SK-N-SH (cell line): ENCODE data around the gene PCGF1. TPM values are rescaled to one million over a fixed set of nuclear protein-coding genes. Genes with fewer than 3 reads are reported as not detected.

Experiments used
- CTCF ChIA-PET: fragments of 300-600, 350-600 bp; formaldehyde crosslinking; extraction: SDS; loops from one replicate; lab custom pipeline; 2021; lab: Yijun Ruan, JAX
- POLR2A ChIA-PET: fragments of 350-600 bp; sonication (Branson Sonifier 250); formaldehyde crosslinking; extraction: SDS; loops from one replicate; lab custom pipeline; 2020; ENCODE audit warnings: antibody characterized with exemption, inconsistent platforms; lab: Yijun Ruan, JAX
- DNase-seq: peaks from one replicate; pipeline ENCODE4 v3.0.0; 2012
- H2AFZ ChIP-seq: fragments of 200-600 bp; sonication (generic); 2 replicates; pipeline ENCODE4 v1.8.1; 2016; ENCODE audit warnings: antibody characterized with exemption, mild to moderate bottlenecking, low read depth
- H3F3A ChIP-seq: fragments of 200-600 bp; sonication (generic); replicated peaks from 2 replicates; pipeline ENCODE3; 2016; ENCODE audit warnings: antibody characterized with exemption, mild to moderate bottlenecking; ENCODE audit not compliant: insufficient read depth
- H3K27ac ChIP-seq, 2 experiments: fragments of 200-500 bp in 1 of 2; fragments of 200-600 bp in 1 of 2; sonication (Bioruptor generic) in 1 of 2; sonication (generic), shearing (Covaris generic) in 1 of 2; 2 replicates each; pipeline versions ENCODE4 v1.5.1 to v1.6.1; 2014 to 2016; ENCODE audit warnings: low read depth in 2 of 2, inconsistent platforms in 1 of 2, low read length in 1 of 2, mild to moderate bottlenecking in 1 of 2, mixed read lengths in 1 of 2
- H3K27me3 ChIP-seq: fragments of 200-600 bp; sonication (generic), shearing (Covaris generic); 2 replicates; pipeline ENCODE4 v1.6.1; 2016; ENCODE audit warnings: mixed run types; ENCODE audit not compliant: insufficient read depth
- H3K36me3 ChIP-seq, 2 experiments: fragments of 200-500 bp in 1 of 2; fragments of 200-600 bp in 1 of 2; sonication (Bioruptor generic) in 1 of 2; sonication (generic) in 1 of 2; replicated peaks in 1 of 2; 2 replicates each; pipeline versions ENCODE3 to v1.5.1; 2014 to 2016; ENCODE audit warnings: low read length in 1 of 2, mild to moderate bottlenecking in 1 of 2; ENCODE audit not compliant: insufficient read depth in 2 of 2, control insufficient read depth in 1 of 2
- H3K4me1 ChIP-seq, 2 experiments: fragments of 200-500 bp in 1 of 2; fragments of 200-600 bp in 1 of 2; sonication (Bioruptor generic) in 1 of 2; sonication (generic), shearing (Covaris generic) in 1 of 2; 2 replicates each; pipeline versions ENCODE4 v1.5.1 to v1.6.1; 2014 to 2016; ENCODE audit warnings: low read depth in 1 of 2, low read length in 1 of 2, mixed run types in 1 of 2; ENCODE audit not compliant: insufficient read depth in 2 of 2, control insufficient read depth in 1 of 2
- H3K4me2 ChIP-seq: fragments of 200-600 bp; sonication (generic), shearing (Covaris generic); 2 replicates; pipeline ENCODE4 v1.6.1; 2017; ENCODE audit warnings: mixed run types
- H3K4me3 ChIP-seq, 2 experiments: fragments of 200-500 bp in 1 of 2; fragments of 200-600 bp in 1 of 2; sonication (Bioruptor generic) in 1 of 2; sonication (generic), shearing (Covaris generic) in 1 of 2; 2 replicates each; pipeline versions ENCODE4 v1.5.1 to v1.8.1; 2014 to 2016; ENCODE audit warnings: low read depth in 2 of 2, inconsistent platforms in 1 of 2, low read length in 1 of 2, mild to moderate bottlenecking in 1 of 2, mixed read lengths in 1 of 2, moderate library complexity in 1 of 2
- H3K79me2 ChIP-seq: fragments of 200-600 bp; sonication (generic); 2 replicates; pipeline ENCODE4 v1.8.1; 2017; ENCODE audit warnings: mild to moderate bottlenecking; ENCODE audit not compliant: insufficient read depth
- H3K9ac ChIP-seq: fragments of 200-600 bp; sonication (generic); 2 replicates; pipeline ENCODE4 v1.6.1; 2017; ENCODE audit warnings: mixed run types
- H3K9me2 ChIP-seq: fragments of 200-600 bp; sonication (generic); 2 replicates; pipeline ENCODE4 v1.6.1; 2017; ENCODE audit warnings: mixed run types
- H3K9me3 ChIP-seq: fragments of 200-600 bp; sonication (generic); 2 replicates; pipeline ENCODE4 v1.6.1; 2017; ENCODE audit warnings: mixed run types, mild to moderate bottlenecking, moderate library complexity
- H4K20me1 ChIP-seq: fragments of 200-600 bp; sonication (generic); 2 replicates; pipeline ENCODE4 v1.6.1; 2017; ENCODE audit warnings: mild to moderate bottlenecking, mixed run types; ENCODE audit not compliant: insufficient read depth
- CHD2 ChIP-seq: fragments of 150-350 bp; IDR thresholded peaks from 2 replicates; pipeline ENCODE4 v1.6.1; 2018; ENCODE audit warnings: low read length; ENCODE audit not compliant: partially characterized antibody
- MXI1 ChIP-seq: IDR thresholded peaks from 2 replicates; pipeline ENCODE4 v1.6.1; 2012; ENCODE audit warnings: mild to moderate bottlenecking, low read depth, low read length, improper control_type of control experiment
- NRF1 ChIP-seq: IDR thresholded peaks from 2 replicates; pipeline ENCODE4 v1.6.1; 2012; ENCODE audit warnings: low read depth, mild to moderate bottlenecking, low read length
- POLR2AphosphoS5 ChIP-seq: IDR thresholded peaks from 2 replicates; pipeline ENCODE4 v1.6.1; 2012; ENCODE audit warnings: low read depth, low read length
- SIN3A ChIP-seq: IDR thresholded peaks from 2 replicates; pipeline ENCODE4 v1.6.1; 2012; ENCODE audit warnings: low read depth, mild to moderate bottlenecking, low read length, moderate library complexity, borderline replicate concordance
- WGBS: methylation state at CpG from one replicate; pipeline ENCODE4 v1.1.6; 2017; ENCODE audit warnings: low lambda C conversion rate; 5-methylcytosine and 5-hydroxymethylcytosine counted together
- polyA plus RNA-seq, 3 experiments: library from polyadenylated mRNA; depleted of rRNA; stranded (reverse); fragments of >200 nt; gene quantifications; 2 replicates each; pipeline ENCODE4 v1.2.3, GENCODE V29; 2012
- TF ChIP-seq, protein P1 (sequence below): IDR thresholded peaks from 2 replicates; pipeline ENCODE4; 2012
- TF ChIP-seq, protein P2 (sequence below): IDR thresholded peaks from 2 replicates; pipeline ENCODE4 v1.4.0; 2012; ENCODE audit warnings: low read depth

Gene PCGF1
- polyA plus RNA-seq, 1 of the 3 experiments (the other 2 are of a cell fraction): 44.9 TPM

GRCh38 chr2:74531666-74532065, 24.2 kb upstream of the PCGF1 start:
- peak overlapping the region; percentile 85 for H3K4me2 ChIP-seq
- WGBS: 91% methylated on average over 7 of the region's 7 CpGs
- H3K4me1 ChIP-seq: peaks cover 13 to 22% of the 10 kb centered on the region in 2 experiments
- no peak for DNase-seq
- no peaks in the 10 kb centered on the region for H3K9me2 ChIP-seq
- H4K20me1 ChIP-seq: no peaks in the 10 kb centered on the region
- peak overlapping the region; percentile 83 to 99; a peak in 1 of 4 replicates for H3K4me3 ChIP-seq
- H3K36me3 ChIP-seq: peaks cover 25 to 40% of the 10 kb centered on the region in 2 experiments
- peaks cover 18% of the 10 kb centered on the region for H3F3A ChIP-seq
- ChIA-PET POLR2A (interaction anchor here (1.1 to 2.9 kb wide), 6 partner anchors 10 to 59 kb away, joined by 3 to 11 read pairs (median 8); partner anchors contain the start of genes CCDC142, MRPL53, PCGF1 and TTC31), CTCF (interaction anchor here (0.6 to 7.8 kb wide), 33 partner anchors 8 to 282 kb away, joined by 3 to 102 read pairs (median 6); partner anchors contain the start of genes C2orf81, CCDC142, MOGS and MRPL53)
- H3K79me2 ChIP-seq: peaks cover 45% of the 10 kb centered on the region
- TF ChIP-seq POLR2AphosphoS5: peak; percentile 3; the same call in 1 of the 2 replicates
- no peak for TF ChIP-seq CHD2
- peak overlapping the region in 1 of 2 experiments; percentile 87; a peak in 1 of 4 replicates for H3K27ac ChIP-seq
- no peaks in the 10 kb centered on the region for H3K9me3 ChIP-seq
- H3K27me3 ChIP-seq: no peaks in the 10 kb centered on the region
- no peak overlapping the region for H2AFZ ChIP-seq
- no peak overlapping the region for H3K9ac ChIP-seq

DNA sequence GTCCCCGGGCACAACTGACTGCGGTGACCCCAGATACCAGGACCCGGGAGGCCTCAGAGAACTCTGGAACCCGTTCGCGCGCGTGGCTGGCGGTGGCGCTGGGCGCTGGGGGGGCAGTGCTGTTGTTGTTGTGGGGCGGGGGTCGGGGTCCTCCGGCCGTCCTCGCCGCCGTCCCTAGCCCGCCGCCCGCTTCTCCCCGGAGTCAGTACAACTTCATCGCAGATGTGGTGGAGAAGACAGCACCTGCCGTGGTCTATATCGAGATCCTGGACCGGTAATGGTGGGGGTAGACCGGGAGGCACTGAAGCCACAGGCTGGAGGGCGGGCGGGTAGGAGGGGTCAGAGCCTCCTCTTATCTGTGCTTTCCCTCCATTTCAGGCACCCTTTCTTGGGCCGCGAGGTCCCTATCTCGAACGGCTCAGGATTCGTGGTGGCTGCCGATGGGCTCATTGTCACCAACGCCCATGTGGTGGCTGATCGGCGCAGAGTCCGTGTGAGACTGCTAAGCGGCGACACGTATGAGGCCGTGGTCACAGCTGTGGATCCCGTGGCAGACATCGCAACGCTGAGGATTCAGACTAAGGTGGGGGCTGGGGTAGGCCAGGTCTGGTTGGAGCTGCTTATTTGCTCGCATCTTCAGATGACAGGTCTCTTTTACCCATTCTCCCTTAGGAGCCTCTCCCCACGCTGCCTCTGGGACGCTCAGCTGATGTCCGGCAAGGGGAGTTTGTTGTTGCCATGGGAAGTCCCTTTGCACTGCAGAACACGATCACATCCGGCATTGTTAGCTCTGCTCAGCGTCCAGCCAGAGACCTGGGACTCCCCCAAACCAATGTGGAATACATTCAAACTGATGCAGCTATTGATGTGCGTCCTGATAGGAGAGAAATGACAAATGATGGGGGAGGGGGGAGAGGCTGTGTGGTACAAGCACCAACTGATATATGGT, 23.0 kb upstream of the PCGF1 start:
- H3K4me3 ChIP-seq: peak overlapping the region; percentile 83 to 99
- peak; percentile 77 for DNase-seq
- peaks cover 32 to 51% of the 10 kb centered on the region in 2 experiments for H3K36me3 ChIP-seq
- peak overlapping the region; percentile 88 for H3K9ac ChIP-seq
- H3K27ac ChIP-seq: peak overlapping the region; percentile 52 to 87
- TF ChIP-seq, protein P1, sequence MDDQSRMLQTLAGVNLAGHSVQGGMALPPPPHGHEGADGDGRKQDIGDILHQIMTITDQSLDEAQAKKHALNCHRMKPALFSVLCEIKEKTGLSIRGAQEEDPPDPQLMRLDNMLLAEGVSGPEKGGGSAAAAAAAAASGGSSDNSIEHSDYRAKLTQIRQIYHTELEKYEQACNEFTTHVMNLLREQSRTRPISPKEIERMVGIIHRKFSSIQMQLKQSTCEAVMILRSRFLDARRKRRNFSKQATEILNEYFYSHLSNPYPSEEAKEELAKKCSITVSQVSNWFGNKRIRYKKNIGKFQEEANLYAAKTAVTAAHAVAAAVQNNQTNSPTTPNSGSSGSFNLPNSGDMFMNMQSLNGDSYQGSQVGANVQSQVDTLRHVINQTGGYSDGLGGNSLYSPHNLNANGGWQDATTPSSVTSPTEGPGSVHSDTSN: no peak
- TF ChIP-seq SIN3A (peak; percentile 13; the same call in 1 of the 2 replicates), CHD2 (peak; percentile 4), MXI1 (peak; percentile 81), NRF1 (no peak)
- TF ChIP-seq, protein P2, sequence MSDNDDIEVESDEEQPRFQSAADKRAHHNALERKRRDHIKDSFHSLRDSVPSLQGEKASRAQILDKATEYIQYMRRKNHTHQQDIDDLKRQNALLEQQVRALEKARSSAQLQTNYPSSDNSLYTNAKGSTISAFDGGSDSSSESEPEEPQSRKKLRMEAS: peak; percentile 77; the same call in 1 of the 2 replicates
- 10% methylated on average over 26 of the region's 54 CpGs for WGBS
- no peaks in the 10 kb centered on the region for H3K9me2 ChIP-seq
- POLR2A ChIA-PET: interaction anchor here (0.7 to 2.9 kb wide), 15 partner anchors 9 to 139 kb away, joined by 3 to 13 read pairs (median 5); partner anchors contain the start of genes CCDC142, INO80B, MRPL53 and PCGF1
- H3K4me2 ChIP-seq: peak overlapping the region; percentile 85
- H3K27me3 ChIP-seq: no peaks in the 10 kb centered on the region
- peaks cover 13 to 24% of the 10 kb centered on the region in 2 experiments for H3K4me1 ChIP-seq
- H4K20me1 ChIP-seq: no peaks in the 10 kb centered on the region
- CTCF ChIA-PET: interaction anchor here (0.9 to 7.8 kb wide), 11 partner anchors 12 to 108 kb away, joined by 3 to 102 read pairs (median 12); partner anchors contain the start of genes CCDC142, LBX2, MRPL53 and PCGF1
- H3K9me3 ChIP-seq: no peaks in the 10 kb centered on the region
- H3F3A ChIP-seq: peaks cover 18% of the 10 kb centered on the region
- H3K79me2 ChIP-seq: peaks cover 45% of the 10 kb centered on the region
- peak overlapping the region; percentile 83 for H2AFZ ChIP-seq
